ENCODE measurements around the gene DEFB132. TPM values are rescaled to one million over a fixed set of nuclear protein-coding genes. Genes with fewer than 3 reads are reported as not detected.

Gene DEFB132, protein sequence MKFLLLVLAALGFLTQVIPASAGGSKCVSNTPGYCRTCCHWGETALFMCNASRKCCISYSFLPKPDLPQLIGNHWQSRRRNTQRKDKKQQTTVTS
- not detected in 2 replicates for total RNA-seq (2011; cell fraction: chromatin; rRNA removed; ENCODE audit: low replicate concordance)
- total RNA-seq (2011; cell fraction: nucleolus; rRNA removed): not detected in 2 replicates
- not detected in 2 replicates for total RNA-seq (2011; cell fraction: nucleoplasm; rRNA removed)
- total RNA-seq (2014; rRNA removed): not detected in 2 replicates
- not detected in 2 replicates for total RNA-seq (2014; rRNA removed; fragmentation: Illumina TruSeq; extraction: Trizol)
- total RNA-seq (2015; rRNA removed; fragmentation: Illumina TruSeq; extraction: Trizol): not detected in 2 replicates
- not detected in 2 replicates for total RNA-seq (2021)
- not detected in 2 replicates for polyA plus RNA-seq (2011; rRNA removed)
- polyA plus RNA-seq (2011; cell fraction: cytosol; rRNA removed): not detected in 2 replicates
- not detected in 2 replicates for polyA plus RNA-seq (2011; cell fraction: nucleus; rRNA removed)
- not detected in 2 replicates for polyA plus RNA-seq (2012)
- not detected in 2 replicates for polyA plus RNA-seq (2014; fragmentation: Illumina TruSeq; extraction: Trizol)
- polyA plus RNA-seq (2014; fragmentation: Nextera tagmentation; extraction: Ambion mirVana): not detected
- polyA plus RNA-seq (2014; rRNA removed): not detected in 2 replicates
- not detected in 2 replicates for polyA minus RNA-seq (2011; rRNA and poly(A)+ RNA removed)
- polyA minus RNA-seq (2011; cell fraction: cytosol; rRNA and poly(A)+ RNA removed): not detected in 2 replicates
- polyA minus RNA-seq (2011; cell fraction: nucleus; rRNA and poly(A)+ RNA removed): not detected in 2 replicates
- not detected for Bru-seq, nascent RNA
- BruChase-seq, experiment 1, labeled RNA remaining after a 2-hour chase: not detected
- BruChase-seq, experiment 2, labeled RNA remaining after a 6-hour chase: not detected
- long read RNA-seq, experiment 1: 0 reads
- long read RNA-seq, experiment 2: 0 reads
- long read RNA-seq, experiment 3: 0 reads

DNA sequence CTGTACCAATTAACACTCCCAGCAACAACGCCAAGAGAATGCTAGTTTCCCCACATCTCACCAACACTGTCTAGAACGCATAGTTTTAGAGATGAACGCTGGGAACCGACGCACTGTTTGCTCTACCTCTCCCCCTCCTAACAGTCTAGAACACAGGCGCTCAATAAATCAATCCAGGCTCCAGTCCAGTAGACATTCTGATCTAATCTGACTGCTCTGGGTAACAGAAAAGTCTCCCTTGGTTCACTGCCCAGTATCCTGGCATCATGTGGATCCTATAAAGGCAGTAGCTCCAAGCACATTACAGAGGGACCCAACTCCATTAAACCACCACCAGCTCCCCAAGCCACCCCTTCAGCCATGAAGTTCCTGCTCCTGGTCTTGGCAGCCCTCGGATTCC is at the start of gene DEFB132:
DEFB132 (plus strand) TSS at position 306 of the 400 bp plus-strand sequence; CDS start at position 361, 55 bp downstream.
- FAIRE-seq: no peak
- Histone ChIP-seq H3K79me2 (ENCODE audit: control insufficient read depth, insufficient read depth, low read length) (no peaks in the 10 kb centered on the region), H3K4me1 (replicated peaks in 1 of 2; ENCODE audit: control insufficient read depth in 2 of 2, insufficient read depth in 2 of 2, low read length in 2 of 2) (peaks cover 6 to 21% of the 10 kb centered on the region in 2 experiments; a peak in 4 of 5 replicates), H4K20me1 (replicated peaks; ENCODE audit: control insufficient read depth, insufficient read depth, low read length) (no peaks in the 10 kb centered on the region), H3K4me2 (ENCODE audit: insufficient read depth, low read length) (no peak within 1 kb of the TSS), H3K9me1 (ENCODE audit: control insufficient read depth, insufficient read depth, low read length) (no peaks in the 10 kb centered on the region), H3K27me3 (ENCODE audit: control insufficient read depth in 2 of 2, insufficient read depth in 2 of 2, low read length in 2 of 2) (no peaks in the 10 kb centered on the region), H3K9me3 (replicated peaks; ENCODE audit: control insufficient read depth, insufficient read depth, low read depth, low read length) (no peaks in the 10 kb centered on the region), H3K27ac (ENCODE audit: extremely low read depth, low read depth, low read length) (peak within 1 kb of the TSS; percentile 32; the same call in 1 of the 3 replicates), H2AFZ (ENCODE audit: low read depth, low read length) (peak within 1 kb of the TSS; percentile 90), H3K4me3 (no peak within 1 kb of the TSS), H3K36me3 (ENCODE audit: control insufficient read depth, insufficient read depth, low read length) (no peaks in the 10 kb centered on the region), H3K9ac (ENCODE audit: insufficient read depth in 1 of 2, low read depth in 2 of 2, low read length in 2 of 2) (peak within 1 kb of the TSS in 1 of 2 experiments; percentile 3; a peak in 1 of 4 replicates)
- 17% methylated on average over 5 of the region's 7 CpGs for WGBS (ENCODE audit: insufficient coverage, low coverage, missing lambda C conversion rate)
- intact Hi-C loops (cut with micrococcal nuclease) (no loop called here), in situ Hi-C loops (cut with MboI) (no loop called here)
- CTCF ChIA-PET (ENCODE audit: low intra/inter-chr PET ratio): no interaction called here
- DNase-seq (ENCODE audit: extremely low read depth in 1 of 4, low spot score in 3 of 4): no peak
- POLR2A ChIA-PET: interaction anchor here (0.7 kb wide), 1 partner anchor 25 kb away, joined by 3 read pairs; no protein-coding TSS in a partner anchor
- no TSS peak for BruUV-seq (replicated peaks)
- peak; percentile 27 for ATAC-seq
- no peak for TF ChIP-seq CHAMP1 (IDR thresholded peaks at IDR 0.05)
- TF ChIP-seq MBD1 (CRISPR knock-in tag; IDR thresholded peaks at IDR 0.05): no peak
- no peak for TF ChIP-seq ATF4 (CRISPR knock-in tag; IDR thresholded peaks at IDR 0.05)
- TF ChIP-seq, protein P1, sequence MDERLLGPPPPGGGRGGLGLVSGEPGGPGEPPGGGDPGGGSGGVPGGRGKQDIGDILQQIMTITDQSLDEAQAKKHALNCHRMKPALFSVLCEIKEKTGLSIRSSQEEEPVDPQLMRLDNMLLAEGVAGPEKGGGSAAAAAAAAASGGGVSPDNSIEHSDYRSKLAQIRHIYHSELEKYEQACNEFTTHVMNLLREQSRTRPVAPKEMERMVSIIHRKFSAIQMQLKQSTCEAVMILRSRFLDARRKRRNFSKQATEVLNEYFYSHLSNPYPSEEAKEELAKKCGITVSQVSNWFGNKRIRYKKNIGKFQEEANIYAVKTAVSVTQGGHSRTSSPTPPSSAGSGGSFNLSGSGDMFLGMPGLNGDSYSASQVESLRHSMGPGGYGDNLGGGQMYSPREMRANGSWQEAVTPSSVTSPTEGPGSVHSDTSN (CRISPR knock-in tag; IDR thresholded peaks at IDR 0.05; ENCODE audit: low read depth): no peak
- TF ChIP-seq, protein P1 (tag; conservative IDR thresholded peaks at IDR 0.05; ENCODE audit: low read depth): peak; percentile 70
- TF ChIP-seq DMBX1 (CRISPR knock-in tag; IDR thresholded peaks at IDR 0.05; ENCODE audit: borderline replicate concordance): no peak
- no peak for TF ChIP-seq GABPB2 (CRISPR knock-in tag; conservative IDR thresholded peaks at IDR 0.05)
- no peak for TF ChIP-seq ZNF76 (CRISPR knock-in tag; IDR thresholded peaks at IDR 0.05; ENCODE audit: borderline replicate concordance)
- TF ChIP-seq MTA2 (IDR thresholded peaks at IDR 0.05; ENCODE audit: low read depth): no peak
- TF ChIP-seq BCOR (IDR thresholded peaks at IDR 0.05): no peak
- no peak for TF ChIP-seq ZNF184 (CRISPR knock-in tag; IDR thresholded peaks at IDR 0.05)
